Measurements from ENCODE around the gene KIAA0586.

DNA sequence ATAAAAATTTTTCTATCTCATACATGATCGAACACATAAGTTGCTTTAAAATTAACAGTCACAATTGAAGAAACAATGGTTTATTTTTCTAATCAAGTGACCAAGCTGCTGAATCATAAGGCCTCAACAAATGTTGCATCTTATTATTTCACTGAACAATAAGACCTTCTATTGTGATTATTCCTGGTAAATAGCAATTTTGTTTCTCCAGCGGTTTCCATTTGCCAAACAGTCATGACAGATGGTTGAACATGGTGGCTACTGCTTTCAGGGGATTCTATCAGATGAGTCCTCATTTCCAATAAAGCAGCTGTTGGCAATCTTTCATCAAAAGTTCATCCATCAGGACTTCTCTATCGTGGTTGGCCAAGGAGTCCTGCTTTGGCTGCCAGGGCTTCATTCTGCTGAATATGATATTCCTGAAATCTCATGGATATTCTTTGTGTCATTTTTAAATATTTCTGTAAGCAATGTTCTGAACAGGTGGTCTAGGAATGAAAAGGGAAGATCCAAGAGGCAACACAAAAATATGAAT lies 18.8 kb upstream of the KIAA0586 start:
- TF ChIP-seq FOXA1 (IDR thresholded peaks at IDR 0.05) (no peak), SP1 (IDR thresholded peaks at IDR 0.05) (no peak), SUZ12 (IDR thresholded peaks at IDR 0.05) (no peak), ARNT (IDR thresholded peaks at IDR 0.05) (no peak), TARDBP (IDR thresholded peaks at IDR 0.05) (no peak)

All from HEK293T (cell line).